RPMI7951 (cell line): ENCODE data around the gene TST. TPM values are rescaled to one million over a fixed set of nuclear protein-coding genes. Genes with fewer than 3 reads are reported as not detected.
A peak's percentile ranks its signal among the peaks of the same experiment; 100 is the strongest.

ENCODE experiments used
- DNase-seq: peaks from one replicate; pipeline ENCODE4 v3.0.0-alpha.2; 2012; ENCODE audit warnings: low read depth
- total RNA-seq: library from RNA; depleted of rRNA; stranded (reverse); fragments of >200 nt; shearing (Covaris generic); gene quantifications from 2 replicates; pipeline ENCODE4 v1.2.3, GENCODE V29; 2014

TST gene
- total RNA-seq, 1 experiment from 2014 or later: 21.0 TPM

DNA sequence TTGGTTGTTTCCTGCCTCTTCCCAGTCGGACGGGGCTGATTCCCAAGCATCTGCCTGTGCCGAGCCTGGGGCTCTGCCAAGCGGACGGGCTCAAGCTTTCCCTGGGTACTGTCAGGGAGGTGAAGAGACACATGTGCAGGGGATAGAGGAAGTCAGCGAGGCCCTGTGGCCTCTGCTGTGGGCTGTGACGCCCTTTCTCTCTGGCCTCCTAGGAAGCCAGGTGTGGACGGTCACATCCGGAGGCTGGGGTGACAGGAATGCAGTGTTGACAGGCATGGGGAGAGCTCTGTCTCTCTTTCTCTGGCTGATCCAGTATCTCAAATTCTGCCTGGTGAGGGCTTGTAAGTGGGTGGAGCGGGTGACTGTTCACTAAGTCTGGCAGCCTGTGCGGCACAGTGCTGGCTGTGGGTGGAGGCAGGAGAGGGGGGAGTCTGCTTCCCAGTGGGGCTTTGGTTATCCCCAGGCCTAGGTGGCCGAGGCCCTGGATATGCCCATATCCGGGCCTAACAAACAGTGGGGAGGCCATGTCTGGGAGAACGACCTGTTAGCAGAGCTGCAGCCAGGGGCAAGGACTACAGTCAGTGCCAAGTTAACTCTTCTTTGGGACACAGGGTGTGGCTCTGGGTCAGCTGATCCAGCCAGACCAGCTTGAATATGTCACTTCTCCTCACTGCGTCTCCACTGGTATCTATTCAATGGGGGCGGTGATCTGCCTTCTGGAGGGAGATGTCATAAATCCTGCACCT is 34.2 kb upstream of the TST start:
- DNase-seq: no peak

- DNase-seq: no peak
Measured at GRCh38 chr22:37052386-37053309, 33.4 kb upstream of the TST start.

- DNase-seq: peak; percentile 64
Measured at GRCh38 chr22:37051391-37052385, 32.4 kb upstream of the TST start, which contains the start of gene KCTD17. Gene KCTD17 (plus strand): TSS chr22:37051742. CDS start chr22:37051761, 19 bp downstream.

DNA sequence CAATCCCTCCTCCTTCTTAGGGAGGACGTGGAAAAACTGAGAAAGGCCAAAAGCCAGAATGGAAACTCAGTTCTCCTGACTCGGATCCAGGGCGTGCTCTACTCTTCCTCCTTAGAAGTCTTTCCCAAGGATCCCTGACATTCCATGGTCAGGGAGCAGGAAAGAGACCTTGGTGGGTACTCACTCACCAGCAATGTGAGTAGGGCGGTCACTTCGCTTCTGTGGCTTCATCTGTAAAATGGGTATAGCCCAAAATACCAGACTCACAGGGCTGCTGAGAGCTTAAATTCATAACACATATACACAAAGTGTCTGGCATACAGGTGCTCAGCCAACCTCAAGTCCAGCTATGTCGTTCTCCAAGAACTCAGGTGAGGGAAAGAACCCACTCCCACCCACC is 31.7 kb upstream of the TST start:
- DNase-seq: no peak

GRCh38 chr22:37049224-37049623 is 30.0 kb upstream of the TST start:
- DNase-seq: no peak

DNA sequence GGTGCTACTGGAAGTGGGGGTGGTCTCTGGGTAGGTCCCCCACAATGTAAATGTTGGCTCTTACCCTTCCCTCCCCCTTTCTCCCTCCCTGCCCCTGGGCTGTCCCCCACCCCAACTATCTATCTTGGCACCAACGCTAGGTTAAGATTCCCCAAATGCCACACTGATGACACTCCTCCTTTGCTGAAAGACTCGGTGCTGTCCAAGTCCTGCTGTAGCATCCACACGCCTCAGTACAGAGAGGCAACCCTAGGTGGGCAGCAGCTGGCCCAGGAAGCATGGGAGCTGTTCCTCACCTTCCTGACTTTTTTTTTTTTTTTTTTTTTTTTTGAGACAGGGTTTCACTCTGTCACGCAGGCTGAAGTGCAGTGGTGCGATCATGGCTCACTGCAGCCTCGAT is 28.9 kb upstream of the TST start:
- DNase-seq: no peak

- DNase-seq: no peak
Measured at GRCh38 chr22:37047006-37047405, 27.8 kb upstream of the TST start.

DNA sequence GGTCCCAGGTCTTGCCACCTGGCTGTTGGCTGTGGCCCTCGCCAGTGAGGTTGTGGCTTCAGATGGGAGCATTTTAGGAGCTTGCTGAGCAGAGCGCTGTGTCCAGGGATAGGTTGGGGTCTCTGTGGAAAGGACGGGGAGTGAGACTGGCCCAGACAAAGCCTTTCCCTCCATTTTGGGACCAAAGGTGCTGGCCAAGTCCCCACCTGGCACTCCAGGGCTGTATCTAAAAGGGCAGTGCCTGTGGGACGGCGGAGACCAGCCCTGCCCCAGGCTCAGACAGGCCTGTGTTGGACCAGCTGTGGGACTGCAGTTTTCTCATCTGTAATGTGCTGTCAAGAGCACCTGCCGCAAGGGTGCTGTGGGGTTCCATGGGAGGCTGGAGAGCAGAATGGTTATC is 27.3 kb upstream of the TST start:
- no peak for DNase-seq

- DNase-seq: peak; percentile 18
Measured at GRCh38 chr22:37045958-37046357, 26.7 kb upstream of the TST start.

- peak; percentile 17 for DNase-seq
Measured at GRCh38 chr22:37044634-37045625, 25.7 kb upstream of the TST start.

DNA sequence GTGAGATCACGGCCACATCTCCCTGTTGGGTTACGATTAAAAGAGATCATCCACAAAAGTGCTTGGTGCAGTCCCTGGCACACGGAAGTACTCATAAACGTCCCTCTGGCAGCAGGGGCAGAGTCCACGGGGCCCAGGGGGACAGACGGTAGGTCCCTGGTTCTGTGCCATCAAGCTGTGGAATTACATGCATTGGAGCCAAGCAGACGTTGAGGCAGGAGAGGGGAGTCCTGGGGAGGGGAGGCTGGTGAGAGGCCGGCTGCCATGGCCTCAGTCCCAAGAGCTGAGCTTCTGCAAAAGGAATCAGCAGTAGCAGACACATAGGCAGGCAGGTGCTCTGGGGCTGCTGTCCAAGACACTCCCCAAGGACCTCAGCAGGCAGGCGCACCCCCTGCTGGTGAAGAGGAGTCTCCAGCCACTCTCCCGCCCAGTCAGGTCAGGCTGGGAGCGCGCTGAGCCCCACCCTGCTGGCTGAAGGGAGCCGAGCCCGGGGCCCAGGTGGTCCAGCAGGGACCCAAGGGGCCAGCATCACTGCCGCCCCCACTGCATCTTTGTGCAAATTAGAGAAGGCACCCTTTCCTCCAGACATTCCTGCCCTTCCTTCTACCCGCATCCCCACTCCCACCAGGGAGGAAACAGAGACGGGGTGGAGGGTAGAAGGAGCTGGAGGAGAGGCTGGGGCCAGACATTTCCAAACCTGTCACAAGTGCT is 24.7 kb upstream of the TST start:
- DNase-seq: peak; percentile 52

GRCh38 chr22:37043209-37043827 is 24.1 kb upstream of the TST start:
- no peak for DNase-seq

- no peak for DNase-seq
Measured at GRCh38 chr22:37039466-37039865, 20.2 kb upstream of the TST start.

DNA sequence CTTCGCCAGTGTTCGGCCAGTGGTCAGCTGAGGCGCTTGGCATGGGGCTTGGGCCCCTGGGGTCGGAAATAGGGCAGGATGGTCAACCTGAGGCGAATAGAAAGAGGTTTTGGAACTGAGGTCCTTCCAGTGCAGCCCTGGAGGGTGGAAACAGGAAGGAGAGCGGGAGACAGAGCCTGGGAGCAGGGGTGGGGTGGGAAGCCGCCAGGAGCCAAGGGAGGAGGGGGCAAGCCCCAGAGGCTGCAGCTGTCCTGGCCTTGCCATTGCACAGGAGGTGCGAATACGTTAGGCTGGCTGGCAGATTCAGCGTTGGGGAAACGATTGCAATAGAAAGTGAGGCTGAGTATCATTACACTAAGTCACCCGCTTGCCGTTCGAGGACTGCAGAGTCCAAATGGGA is 18.4 kb upstream of the TST start:
- no peak for DNase-seq

- no peak for DNase-seq
Measured at GRCh38 chr22:37036655-37037377, 17.6 kb upstream of the TST start.

- DNase-seq: no peak
Measured at GRCh38 chr22:37033605-37034430, 14.6 kb upstream of the TST start.
